ENCODE results near the gene RASA1.

The RASA1 gene

DNA sequence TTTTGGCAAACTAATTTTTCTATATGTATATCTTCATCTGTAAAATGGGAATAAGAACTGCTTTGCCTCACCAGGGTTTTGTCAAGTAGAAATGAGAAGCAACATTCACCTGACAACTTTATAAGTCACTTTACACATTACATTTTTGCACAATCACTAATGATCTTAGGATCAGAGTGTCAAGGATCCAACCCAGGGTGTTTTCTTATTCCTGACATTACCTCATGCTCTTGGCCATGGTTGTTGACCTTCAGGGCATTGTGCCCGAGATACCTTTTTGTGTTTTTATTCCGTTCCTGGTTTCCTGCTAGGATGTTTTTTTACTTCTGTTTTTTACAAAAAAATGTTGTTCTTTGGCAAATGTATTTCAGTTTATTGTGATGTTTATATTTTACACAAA lies 22.2 kb upstream of the RASA1 start:
- H3K4me3 ChIP-seq (ENCODE audit: low read depth in 1 of 2, low read length in 2 of 2), result no peak overlapping the region
- H3K27ac ChIP-seq (ENCODE audit: low read length), result no peak overlapping the region
- H3K9me3 ChIP-seq (ENCODE audit: insufficient read depth, low read length, severe bottlenecking), result no peaks in the 10 kb centered on the region
- no peaks in the 10 kb centered on the region for H3K27me3 ChIP-seq (ENCODE audit: insufficient read depth, low read length, poor library complexity)
- no peaks in the 10 kb centered on the region for H3K4me1 ChIP-seq (ENCODE audit: insufficient read depth, low read length)
- ATAC-seq (ENCODE audit: insufficient read depth, low read depth) (no peak), DNase-seq (no peak)
- no peak overlapping the region for H3K4me2 ChIP-seq (ENCODE audit: insufficient read depth, low read length)
- TF ChIP-seq EZH2 (IDR thresholded peaks at IDR 0.05; ENCODE audit: borderline replicate concordance, low read depth, low read length, severe bottlenecking), result no peak
- TF ChIP-seq, protein P1, sequence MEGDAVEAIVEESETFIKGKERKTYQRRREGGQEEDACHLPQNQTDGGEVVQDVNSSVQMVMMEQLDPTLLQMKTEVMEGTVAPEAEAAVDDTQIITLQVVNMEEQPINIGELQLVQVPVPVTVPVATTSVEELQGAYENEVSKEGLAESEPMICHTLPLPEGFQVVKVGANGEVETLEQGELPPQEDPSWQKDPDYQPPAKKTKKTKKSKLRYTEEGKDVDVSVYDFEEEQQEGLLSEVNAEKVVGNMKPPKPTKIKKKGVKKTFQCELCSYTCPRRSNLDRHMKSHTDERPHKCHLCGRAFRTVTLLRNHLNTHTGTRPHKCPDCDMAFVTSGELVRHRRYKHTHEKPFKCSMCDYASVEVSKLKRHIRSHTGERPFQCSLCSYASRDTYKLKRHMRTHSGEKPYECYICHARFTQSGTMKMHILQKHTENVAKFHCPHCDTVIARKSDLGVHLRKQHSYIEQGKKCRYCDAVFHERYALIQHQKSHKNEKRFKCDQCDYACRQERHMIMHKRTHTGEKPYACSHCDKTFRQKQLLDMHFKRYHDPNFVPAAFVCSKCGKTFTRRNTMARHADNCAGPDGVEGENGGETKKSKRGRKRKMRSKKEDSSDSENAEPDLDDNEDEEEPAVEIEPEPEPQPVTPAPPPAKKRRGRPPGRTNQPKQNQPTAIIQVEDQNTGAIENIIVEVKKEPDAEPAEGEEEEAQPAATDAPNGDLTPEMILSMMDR (IDR thresholded peaks at IDR 0.05; ENCODE audit: borderline replicate concordance, extremely low read depth, low read length, poor library complexity, severe bottlenecking), result no peak
- no peaks in the 10 kb centered on the region for H3K79me2 ChIP-seq (ENCODE audit: insufficient read depth, low read length)
- H3K9ac ChIP-seq (ENCODE audit: low read depth, low read length), result no peak overlapping the region
- H3K36me3 ChIP-seq (ENCODE audit: insufficient read depth, low read length), result no peaks in the 10 kb centered on the region
- H2AFZ ChIP-seq (ENCODE audit: low read depth, low read length), result no peak overlapping the region
- no peaks in the 10 kb centered on the region for H4K20me1 ChIP-seq (ENCODE audit: insufficient read depth, low read length)

DNA sequence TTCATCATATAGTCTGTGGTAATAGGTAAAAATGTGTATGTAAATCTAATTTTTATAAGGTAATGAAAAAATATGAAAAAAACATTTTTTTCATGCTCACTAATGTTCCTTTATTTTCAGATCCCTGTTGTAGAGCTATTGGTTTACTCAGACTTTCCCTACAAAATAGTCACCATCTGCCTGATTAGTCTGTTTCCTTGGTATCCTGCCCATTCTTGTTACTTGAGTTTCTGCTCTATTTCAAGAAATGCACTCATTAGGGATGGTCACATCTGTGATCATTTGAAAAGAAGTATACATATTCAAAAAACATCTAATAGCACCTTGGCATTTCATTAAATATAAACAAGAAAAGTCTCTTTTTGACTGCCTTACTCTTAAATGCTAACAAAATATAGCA lies 21.6 kb upstream of the RASA1 start:
- Histone ChIP-seq H3K79me2 (ENCODE audit: insufficient read depth, low read length) (no peaks in the 10 kb centered on the region), H3K9ac (ENCODE audit: low read depth, low read length) (no peak overlapping the region), H3K36me3 (ENCODE audit: insufficient read depth, low read length) (no peaks in the 10 kb centered on the region), H3K4me1 (ENCODE audit: insufficient read depth, low read length) (no peaks in the 10 kb centered on the region), H3K4me3 (ENCODE audit: low read depth in 1 of 2, low read length in 2 of 2) (no peak overlapping the region), H2AFZ (ENCODE audit: low read depth, low read length) (no peak overlapping the region), H3K27me3 (ENCODE audit: insufficient read depth, low read length, poor library complexity) (no peaks in the 10 kb centered on the region), H4K20me1 (ENCODE audit: insufficient read depth, low read length) (no peaks in the 10 kb centered on the region), H3K27ac (ENCODE audit: low read length) (no peak overlapping the region), H3K9me3 (ENCODE audit: insufficient read depth, low read length, severe bottlenecking) (no peaks in the 10 kb centered on the region), H3K4me2 (ENCODE audit: insufficient read depth, low read length) (no peak overlapping the region)
- DNase-seq (no peak), ATAC-seq (ENCODE audit: insufficient read depth, low read depth) (no peak)
- no peak for TF ChIP-seq EZH2 (IDR thresholded peaks at IDR 0.05; ENCODE audit: borderline replicate concordance, low read depth, low read length, severe bottlenecking)
- TF ChIP-seq, protein P1 (IDR thresholded peaks at IDR 0.05; ENCODE audit: borderline replicate concordance, extremely low read depth, low read length, poor library complexity, severe bottlenecking), result no peak

DNA sequence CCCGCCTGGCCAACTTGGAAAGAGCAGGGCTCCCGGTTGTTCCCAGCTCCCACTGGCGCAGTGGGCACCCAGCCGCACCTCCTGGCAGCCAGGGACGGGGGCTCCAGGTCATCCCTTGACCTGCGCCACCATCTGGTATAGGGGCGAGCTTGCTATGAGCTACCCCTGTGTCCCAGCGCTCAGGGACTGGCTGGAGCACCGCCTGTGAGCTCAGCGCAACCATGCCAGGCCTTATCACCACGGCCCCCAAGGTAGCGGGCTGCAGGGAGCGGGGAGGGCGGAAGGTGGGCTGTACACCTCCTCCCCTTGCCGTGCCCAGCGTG lies 15.4 kb upstream of the RASA1 start:
- Histone ChIP-seq H2AFZ (ENCODE audit: low read depth, low read length) (no peak overlapping the region), H3K4me2 (ENCODE audit: insufficient read depth, low read length) (no peak overlapping the region), H4K20me1 (ENCODE audit: insufficient read depth, low read length) (no peaks in the 10 kb centered on the region), H3K4me1 (ENCODE audit: insufficient read depth, low read length) (no peaks in the 10 kb centered on the region), H3K36me3 (ENCODE audit: insufficient read depth, low read length) (no peaks in the 10 kb centered on the region), H3K27me3 (ENCODE audit: insufficient read depth, low read length, poor library complexity) (no peaks in the 10 kb centered on the region), H3K27ac (ENCODE audit: low read length) (no peak overlapping the region), H3K9me3 (ENCODE audit: insufficient read depth, low read length, severe bottlenecking) (no peaks in the 10 kb centered on the region), H3K9ac (ENCODE audit: low read depth, low read length) (no peak overlapping the region), H3K4me3 (ENCODE audit: low read depth in 1 of 2, low read length in 2 of 2) (no peak overlapping the region), H3K79me2 (ENCODE audit: insufficient read depth, low read length) (no peaks in the 10 kb centered on the region)
- no peak for ATAC-seq (ENCODE audit: insufficient read depth, low read depth)
- DNase-seq, result no peak
- TF ChIP-seq EZH2 (IDR thresholded peaks at IDR 0.05; ENCODE audit: borderline replicate concordance, low read depth, low read length, severe bottlenecking), result no peak
- TF ChIP-seq, protein P1 (IDR thresholded peaks at IDR 0.05; ENCODE audit: borderline replicate concordance, extremely low read depth, low read length, poor library complexity, severe bottlenecking), result no peak

DNA sequence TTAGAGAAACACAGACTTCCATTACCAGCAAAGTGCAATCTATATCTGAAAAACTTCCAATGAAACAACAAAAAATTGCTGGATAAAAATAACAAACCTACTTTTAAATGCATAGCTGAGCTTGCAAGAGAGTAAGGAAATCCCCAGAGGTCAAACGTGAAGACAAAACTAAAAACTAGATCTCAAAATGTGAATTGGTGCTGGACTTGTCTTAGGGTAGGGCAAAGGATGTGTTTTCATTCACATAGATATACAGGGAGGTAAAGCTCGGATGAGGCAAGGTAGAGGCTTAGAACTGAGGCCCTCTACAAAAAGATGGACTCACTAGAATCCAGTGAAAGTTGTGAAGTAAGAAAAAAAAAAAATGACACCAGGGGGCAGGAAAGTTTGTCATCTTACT lies 13.6 kb upstream of the RASA1 start:
- H3K4me2 ChIP-seq (ENCODE audit: insufficient read depth, low read length), result no peak overlapping the region
- H3K36me3 ChIP-seq (ENCODE audit: insufficient read depth, low read length), result no peaks in the 10 kb centered on the region

More for the DNA sequence above, 13.6 kb upstream of the RASA1 start:
- Histone ChIP-seq H4K20me1 (ENCODE audit: insufficient read depth, low read length) (no peaks in the 10 kb centered on the region), H3K4me1 (ENCODE audit: insufficient read depth, low read length) (no peaks in the 10 kb centered on the region), H3K9ac (ENCODE audit: low read depth, low read length) (no peak overlapping the region), H3K79me2 (ENCODE audit: insufficient read depth, low read length) (no peaks in the 10 kb centered on the region), H3K27me3 (ENCODE audit: insufficient read depth, low read length, poor library complexity) (no peaks in the 10 kb centered on the region), H3K4me3 (ENCODE audit: low read depth in 1 of 2, low read length in 2 of 2) (no peak overlapping the region), H2AFZ (ENCODE audit: low read depth, low read length) (no peak overlapping the region), H3K27ac (ENCODE audit: low read length) (no peak overlapping the region), H3K9me3 (ENCODE audit: insufficient read depth, low read length, severe bottlenecking) (no peaks in the 10 kb centered on the region)
- DNase-seq, result no peak
- no peak for ATAC-seq (ENCODE audit: insufficient read depth, low read depth)
- TF ChIP-seq, protein P1 (IDR thresholded peaks at IDR 0.05; ENCODE audit: borderline replicate concordance, extremely low read depth, low read length, poor library complexity, severe bottlenecking), result no peak
- TF ChIP-seq EZH2 (IDR thresholded peaks at IDR 0.05; ENCODE audit: borderline replicate concordance, low read depth, low read length, severe bottlenecking), result no peak
